ENCODE data around the gene CHAF1A. TPM values are rescaled to one million over a fixed set of nuclear protein-coding genes. Genes with fewer than 3 reads are reported as not detected.
A peak's percentile ranks its signal among the peaks of the same experiment; 100 is the strongest.

Gene CHAF1A
- total RNA-seq, 1 donor from 2014 or later = 13.0 TPM

DNA sequence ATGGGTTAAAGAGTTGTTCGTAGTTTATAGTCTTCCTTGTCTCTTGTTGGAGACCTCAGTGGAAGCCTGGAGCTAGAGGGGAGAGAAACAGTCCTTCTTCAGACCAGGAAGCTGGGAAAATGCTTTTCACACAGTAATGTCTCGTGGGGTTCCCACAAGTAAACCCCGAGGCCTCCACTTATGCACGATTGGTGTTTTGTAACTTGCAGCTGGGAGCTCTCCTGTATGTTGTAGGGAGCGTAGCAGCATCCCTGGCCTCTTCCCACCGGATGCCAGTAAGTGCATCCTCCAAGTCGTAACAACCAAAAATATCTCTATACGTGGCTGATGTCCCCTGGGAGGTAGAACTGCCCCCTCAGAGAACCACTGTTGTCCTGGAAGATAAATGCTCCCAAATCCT is 3.5 kb downstream of the CHAF1A start:
- DNase-seq (ENCODE audit: low spot score) = no peak

DNA sequence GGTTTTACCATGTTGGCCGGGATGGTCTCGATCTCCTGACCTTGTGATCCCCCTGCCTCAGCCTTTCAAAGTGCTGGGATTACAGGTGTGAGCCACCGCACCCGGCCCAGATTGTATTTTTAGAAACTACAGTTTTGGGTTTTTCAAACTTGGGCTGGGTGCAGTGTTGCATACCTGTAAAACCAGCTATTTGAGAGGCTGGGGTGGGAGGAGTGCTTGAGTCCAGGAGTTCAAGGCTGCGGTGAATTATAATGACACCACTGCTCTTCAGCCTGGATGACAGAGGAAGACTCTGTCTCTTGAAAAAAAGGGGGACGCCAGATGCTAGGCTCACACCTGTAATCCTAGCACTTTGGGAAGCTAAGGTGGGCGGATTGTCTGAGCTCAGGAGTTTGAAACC is 4.2 kb downstream of the CHAF1A start:
- no peak for DNase-seq (ENCODE audit: low spot score)

DNA sequence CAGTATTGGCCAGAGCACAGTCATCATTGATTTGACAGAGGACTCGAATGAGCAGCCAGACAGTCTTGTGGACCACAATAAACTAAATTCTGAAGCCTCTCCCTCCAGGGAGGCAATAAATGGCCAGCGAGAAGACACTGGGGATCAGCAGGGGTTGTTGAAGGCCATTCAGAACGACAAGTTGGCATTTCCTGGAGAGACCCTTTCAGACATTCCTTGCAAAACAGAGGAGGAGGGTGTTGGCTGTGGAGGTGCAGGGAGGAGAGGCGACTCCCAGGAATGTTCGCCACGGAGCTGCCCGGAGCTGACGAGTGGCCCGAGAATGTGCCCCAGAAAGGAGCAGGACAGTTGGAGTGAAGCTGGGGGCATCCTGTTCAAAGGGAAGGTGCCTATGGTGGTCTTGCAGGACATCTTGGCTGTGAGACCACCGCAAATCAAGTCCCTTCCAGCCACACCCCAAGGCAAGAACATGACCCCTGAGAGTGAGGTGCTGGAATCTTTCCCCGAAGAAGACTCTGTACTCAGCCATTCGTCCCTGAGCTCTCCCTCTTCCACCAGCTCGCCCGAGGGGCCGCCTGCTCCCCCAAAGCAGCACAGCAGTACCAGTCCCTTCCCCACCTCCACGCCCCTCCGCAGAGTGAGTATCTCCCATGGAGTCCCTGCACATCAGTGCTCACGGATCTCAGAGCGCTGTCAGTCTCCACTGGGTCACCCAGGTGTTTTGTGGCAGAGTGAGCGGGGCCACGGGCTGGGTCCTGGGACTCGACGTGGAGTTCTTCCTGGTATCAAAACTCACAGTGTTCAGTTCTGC is 6.9 kb downstream of the CHAF1A start:
- DNase-seq (ENCODE audit: low spot score) = no peak

DNA sequence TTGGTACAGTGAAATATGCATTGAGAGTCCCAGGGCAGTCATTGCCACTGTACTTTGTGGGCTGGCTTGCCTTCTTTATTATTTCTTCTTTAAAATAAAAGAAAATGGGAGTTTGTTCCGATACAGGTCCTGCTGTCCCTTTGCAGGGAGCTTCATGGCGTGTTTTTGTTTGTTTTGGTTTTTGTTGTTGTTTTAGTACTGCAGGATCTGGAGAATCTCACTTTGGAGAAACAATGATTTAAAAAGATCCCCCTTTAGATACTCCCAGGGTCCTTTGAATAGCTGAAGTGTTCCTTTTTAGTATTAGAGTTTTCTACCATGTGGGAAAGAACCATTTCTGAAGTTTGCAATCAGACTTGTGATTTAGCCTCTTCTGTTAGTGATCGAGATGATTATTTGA is 11.1 kb downstream of the CHAF1A start:
- DNase-seq (ENCODE audit: low spot score) = no peak

DNA sequence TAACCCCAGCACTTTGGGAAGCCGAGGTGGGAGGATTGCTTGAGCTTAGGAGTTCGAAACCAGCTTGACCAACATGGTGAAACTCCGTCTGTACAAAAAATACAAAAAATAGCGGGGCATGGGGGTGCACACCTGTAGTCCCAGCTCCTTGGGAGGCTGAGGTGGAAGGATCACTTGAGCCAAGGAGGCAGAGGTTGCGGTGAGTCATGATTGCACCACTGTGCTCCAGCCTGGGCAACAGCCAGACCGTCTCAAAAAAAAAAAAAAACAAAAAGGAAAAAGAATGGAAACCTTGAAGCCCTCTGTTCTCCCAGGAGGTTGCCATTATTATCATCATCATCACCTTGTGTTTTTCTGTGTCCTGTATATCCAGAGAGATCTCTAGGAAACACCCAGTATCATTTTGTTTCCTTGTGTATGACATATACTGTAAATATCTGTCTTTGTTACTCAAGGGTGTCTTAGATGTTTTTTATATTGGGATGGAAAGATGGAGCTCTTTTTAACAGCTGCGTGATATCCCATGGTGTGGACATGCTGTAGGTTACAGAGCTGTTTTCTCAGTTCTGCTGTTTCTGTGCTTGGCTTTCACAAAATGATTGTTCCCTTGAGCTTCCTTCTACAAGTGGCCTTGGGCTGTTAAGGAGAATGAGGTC is 11.8 kb downstream of the CHAF1A start:
- no peak for DNase-seq (ENCODE audit: low spot score)

DNA sequence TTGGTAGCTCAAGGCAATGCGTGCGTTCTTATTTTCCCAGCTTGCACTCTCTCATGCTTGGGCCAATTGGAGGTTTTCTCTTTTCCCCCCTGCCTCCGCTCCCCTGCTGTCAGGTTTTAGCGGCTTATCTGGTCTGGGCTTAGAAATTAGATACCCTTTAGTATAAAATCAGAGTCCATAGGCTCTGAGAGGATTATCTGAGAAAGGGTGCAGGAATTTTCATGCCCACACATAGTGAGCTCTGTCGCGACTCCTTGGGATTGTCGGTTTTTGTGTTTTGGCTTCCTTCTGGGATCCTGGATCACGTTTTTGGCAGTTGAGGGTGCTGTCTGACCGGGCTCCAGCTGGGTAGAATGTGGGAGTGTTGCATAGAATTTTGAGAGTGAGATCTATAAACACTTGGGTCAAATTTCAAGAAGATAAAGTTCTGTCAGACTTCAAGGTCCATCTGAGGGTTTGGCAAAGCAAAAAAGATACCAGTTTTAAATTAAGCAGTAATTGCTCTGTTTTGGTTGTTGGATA is 12.4 kb downstream of the CHAF1A start:
- peak; percentile 64 for DNase-seq (ENCODE audit: low spot score)

DNA sequence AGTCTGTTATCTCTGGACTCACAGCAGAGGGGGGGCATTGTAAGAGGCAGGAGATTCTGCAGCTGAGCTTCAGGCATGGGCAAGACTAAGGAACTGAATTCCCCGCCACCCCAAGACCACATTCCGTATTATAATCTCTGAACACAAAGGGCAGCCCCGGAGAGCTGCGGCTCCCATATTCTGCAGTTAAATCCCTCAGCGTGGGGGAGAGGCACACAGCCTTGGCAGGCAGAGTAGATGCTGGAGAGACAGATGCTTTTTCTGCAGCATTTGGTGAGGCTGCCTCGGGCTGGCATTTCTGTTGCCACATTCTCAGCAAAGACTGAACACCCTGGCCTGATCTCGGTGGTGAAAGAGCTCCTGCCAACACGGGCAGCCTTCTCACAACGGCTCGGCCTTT is 12.9 kb downstream of the CHAF1A start:
- DNase-seq (ENCODE audit: low spot score) = peak; percentile 67

DNA sequence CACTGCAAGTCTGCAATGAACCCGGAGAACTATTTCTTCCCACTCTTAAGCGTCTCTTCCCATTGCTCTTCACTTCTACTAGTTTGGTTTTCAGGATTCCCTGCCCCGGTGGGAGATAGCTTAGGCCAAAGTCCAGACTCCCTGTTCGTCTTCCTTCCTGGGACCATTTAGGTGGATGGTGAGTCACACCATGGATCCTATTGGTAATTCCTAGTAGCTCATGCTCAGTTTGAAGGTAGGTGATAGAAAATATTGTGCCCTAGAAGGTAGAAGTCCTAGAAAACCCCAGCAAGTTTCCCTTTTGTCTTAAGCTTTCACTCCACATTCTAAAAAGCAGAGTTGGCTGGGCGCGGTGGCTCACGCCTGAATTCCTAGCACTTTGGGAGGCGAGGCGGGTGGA is 13.8 kb downstream of the CHAF1A start:
- DNase-seq (ENCODE audit: low spot score) = no peak

DNA sequence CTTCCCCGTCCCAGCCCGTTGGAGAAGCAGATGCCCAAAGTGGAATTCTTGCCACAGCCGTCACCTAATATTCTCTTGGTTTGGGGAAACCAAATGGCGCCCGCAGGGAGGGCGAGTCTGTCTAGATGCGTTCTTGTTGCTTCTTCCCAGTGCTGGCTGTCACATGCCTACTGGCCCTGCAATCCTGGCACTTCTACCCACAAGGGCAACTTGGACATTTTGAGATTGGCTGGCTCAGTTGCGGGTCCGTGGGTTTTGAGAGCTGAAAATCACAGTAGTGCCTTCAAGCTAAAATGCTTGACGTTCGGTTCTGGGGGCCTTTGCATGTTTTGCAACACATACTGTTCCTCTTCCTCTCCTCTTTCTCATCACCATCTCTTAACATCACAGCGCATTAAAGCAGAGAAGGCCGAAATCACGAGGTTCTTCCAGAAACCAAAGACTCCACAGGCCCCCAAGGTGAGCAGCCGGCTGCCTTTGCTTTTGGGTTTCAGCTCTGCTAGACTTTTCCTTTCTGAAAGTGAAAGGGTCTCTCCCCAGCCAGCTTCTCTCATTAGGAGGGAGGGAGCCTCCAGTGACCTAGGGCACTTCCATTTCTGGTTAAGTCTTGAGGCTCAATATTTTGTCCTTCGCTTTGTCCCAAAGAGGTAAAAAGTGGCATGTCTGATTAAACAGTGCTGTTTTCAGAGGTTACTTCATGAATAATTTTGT is 21.1 kb downstream of the CHAF1A start:
- no peak for DNase-seq (ENCODE audit: low spot score)

DNA sequence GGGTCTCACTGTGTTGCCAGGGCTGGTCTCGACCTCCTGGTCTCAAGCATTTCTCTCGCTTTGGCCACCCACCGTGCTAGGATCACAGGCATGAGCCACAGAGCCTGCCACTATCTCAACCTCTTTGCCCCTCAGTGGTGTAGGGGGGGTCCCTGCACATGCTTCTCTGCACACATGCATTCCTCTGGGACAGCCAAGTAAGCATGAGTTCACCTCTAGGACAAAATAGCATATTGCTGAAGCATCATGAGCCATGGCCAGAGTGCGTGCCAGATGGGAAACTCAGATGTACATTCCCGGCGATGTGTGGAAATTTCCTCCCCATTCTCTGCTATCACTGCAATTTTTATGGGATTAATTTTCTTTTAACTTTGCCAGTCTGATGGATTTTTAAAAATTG is 23.1 kb downstream of the CHAF1A start:
- DNase-seq (ENCODE audit: low spot score) = no peak

DNA sequence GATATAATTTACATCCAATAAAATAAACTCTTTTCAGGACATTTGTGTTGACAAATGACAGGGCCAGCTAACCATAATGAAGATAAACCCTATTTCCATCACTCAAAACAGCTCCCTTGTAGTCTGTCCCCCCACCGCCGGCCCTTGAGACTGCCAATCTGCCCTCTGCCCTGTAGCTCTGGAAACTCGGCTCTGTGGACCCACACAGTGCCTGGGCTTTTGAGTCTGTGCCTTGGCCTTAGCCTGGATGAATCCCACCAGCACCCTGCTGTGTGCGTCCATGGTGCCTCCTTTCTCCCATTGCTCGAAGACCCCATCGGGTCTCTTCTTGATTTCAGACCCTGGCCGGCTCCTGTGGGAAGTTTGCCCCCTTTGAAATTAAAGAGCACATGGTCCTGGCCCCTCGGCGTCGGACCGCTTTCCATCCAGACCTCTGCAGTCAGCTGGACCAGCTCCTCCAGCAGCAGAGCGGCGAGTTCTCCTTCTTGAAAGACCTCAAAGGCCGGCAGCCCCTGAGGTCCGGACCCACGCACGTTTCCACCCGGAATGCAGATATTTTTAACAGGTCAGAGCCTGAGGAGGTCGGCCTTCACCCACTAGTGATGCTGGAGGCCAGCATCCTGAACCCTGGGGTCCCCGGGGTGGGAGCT is 26.0 kb downstream of the CHAF1A start:
- DNase-seq (ENCODE audit: low spot score) = no peak

DNA sequence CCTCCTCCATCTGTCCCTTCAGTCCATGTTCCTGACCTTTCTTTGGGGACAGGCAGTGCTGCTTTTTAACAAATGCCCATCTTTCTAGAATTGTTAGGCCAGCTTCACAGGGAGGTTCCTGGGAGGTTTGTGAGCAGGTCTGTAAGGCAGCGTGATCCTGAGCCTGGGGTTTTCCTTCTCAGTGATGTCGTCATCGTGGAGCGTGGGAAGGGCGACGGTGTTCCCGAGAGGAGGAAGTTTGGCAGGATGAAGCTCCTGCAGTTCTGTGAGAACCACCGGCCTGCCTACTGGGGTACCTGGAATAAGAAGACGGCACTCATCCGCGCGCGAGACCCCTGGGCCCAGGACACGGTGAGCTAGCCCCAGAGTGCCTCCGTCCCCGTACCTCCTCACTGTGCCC is 26.8 kb downstream of the CHAF1A start:
- no peak for DNase-seq (ENCODE audit: low spot score)

DNA sequence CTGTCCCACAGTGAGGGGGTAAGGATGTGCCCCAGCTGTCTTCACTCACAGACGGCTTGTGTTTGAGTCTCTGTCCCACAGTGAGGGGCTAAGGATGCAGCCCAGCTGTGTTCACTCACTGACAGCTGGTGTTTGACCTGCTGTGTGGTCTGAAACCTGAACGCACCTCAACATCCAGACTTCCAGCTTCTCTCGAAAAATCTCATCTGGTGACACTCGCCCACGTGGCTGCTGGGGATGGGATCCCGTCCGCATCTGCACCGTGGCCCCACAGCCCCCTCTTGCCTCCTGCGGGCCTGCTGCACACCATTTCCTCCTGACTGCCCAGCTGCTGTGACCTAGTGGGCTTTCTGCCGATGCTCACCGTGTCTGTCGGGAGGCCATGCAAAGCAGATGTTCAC is 27.3 kb downstream of the CHAF1A start:
- DNase-seq (ENCODE audit: low spot score) = no peak

DNA sequence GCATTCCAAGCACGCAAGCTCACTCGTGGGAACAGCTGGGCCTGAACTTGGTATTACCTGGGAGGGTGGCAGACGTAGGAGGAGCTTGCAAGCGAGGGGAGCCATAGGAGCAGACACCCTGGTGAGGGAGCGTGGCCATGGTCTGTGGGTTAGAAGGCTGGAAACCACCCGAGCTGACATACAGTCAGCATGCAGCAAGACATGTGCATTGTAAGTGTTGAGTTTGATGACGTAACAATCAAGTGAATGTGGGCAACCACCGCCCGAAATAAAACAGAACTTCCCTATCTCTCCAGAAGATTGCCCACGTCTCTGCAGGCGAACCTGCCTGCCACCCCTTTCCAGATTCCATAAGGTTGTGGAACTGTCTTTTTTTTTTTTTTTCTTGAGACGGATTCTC is 28.3 kb downstream of the CHAF1A start:
- no peak for DNase-seq (ENCODE audit: low spot score)

DNA sequence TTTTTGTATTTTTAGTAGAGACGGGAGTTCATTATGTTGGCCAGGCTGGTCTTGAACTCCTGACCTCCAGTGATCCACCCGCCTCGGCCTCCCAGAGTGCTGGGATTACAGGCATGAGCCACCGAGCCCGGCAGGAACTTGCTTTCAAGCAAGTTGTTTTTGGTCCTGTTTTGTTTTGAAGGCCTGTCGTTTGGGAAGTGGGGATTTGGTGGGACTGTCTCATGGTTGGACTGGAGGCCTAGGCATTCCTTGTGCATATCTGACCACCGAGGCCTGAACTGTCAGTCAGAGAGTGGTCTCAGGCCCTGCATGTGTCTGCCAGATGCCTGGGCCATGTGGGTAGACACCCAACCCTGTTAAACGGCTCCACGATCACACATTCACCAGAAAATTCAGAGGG is 28.9 kb downstream of the CHAF1A start:
- DNase-seq (ENCODE audit: low spot score) = no peak

DNA sequence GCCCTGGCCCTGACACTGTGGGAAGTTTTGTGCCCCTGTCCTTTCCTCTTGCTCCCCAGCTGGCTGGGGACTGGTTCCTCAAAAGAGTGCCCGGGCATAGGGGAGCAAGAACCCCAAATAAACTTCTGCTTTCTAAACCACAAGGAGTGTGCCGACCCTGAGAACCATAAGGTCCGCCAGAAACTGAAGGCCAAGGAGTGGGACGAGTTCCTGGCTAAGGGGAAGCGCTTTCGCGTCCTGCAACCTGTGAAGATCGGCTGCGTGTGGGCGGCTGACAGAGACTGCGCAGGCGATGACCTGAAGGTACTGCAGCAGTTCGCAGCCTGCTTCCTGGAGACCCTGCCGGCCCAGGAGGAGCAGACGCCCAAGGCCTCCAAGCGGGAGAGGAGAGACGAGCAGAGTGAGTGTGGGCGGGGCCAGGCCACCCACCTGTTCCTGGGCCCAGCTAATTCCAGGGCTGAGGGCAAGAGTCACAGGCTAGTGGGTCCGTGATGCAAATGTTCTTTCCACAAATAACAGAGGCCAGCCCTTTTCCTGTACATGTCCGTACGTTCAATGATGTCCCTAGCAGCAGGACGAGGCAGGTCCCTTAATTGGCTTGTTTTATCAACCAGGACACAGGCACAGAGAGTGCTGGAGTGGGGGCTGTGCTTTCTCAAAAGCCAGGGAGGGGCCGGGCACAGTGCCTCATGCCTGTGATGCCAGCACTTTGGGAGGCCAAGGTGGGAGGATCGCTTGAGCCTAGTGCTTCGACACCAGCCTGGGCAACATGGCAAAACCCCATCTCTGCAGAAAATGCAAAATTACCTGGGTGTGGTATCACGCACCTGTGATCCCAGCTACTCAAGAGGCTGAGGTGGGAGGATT is 29.6 kb downstream of the CHAF1A start:
- no peak for DNase-seq (ENCODE audit: low spot score)

DNA sequence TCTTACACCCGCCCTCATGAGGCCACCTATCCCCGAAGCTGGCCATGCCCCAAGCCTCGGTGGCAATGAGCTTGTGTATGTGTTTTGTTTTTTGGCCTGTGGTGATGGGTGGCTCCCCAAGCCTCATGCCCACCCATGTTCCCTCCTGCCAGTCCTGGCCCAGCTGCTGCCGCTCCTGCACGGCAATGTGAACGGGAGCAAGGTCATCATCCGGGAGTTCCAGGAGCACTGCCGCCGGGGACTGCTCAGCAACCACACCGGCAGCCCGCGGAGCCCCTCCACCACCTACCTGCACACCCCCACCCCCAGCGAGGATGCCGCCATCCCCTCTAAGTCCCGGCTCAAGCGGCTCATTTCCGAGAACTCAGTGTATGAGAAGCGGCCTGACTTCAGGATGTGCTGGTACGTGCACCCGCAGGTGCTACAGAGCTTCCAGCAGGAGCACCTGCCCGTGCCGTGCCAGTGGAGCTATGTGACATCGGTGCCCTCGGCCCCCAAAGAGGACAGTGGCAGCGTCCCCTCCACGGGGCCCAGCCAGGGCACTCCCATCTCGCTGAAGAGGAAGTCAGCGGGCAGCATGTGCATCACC is 30.6 kb downstream of the CHAF1A start:
- no peak for DNase-seq (ENCODE audit: low spot score)

DNA sequence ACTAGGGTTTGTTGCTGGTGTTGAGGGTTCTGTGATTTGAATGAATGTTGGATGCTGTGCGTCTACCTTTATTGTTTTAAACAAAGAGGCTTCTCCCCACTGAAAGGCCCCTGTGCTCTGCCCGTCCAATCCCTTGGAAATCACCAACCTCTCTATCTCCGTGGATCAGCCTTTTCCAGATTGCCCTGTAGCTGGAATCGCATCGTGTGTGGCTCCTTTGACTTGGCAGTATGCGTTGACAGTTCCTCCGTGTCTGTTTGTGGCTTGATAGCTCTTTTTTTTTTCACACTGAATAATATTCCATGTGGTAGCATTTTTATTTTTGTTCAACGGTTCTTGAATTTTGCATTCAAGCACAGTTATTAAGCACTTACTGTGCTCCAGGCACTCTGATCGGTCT is 32.0 kb downstream of the CHAF1A start:
- DNase-seq (ENCODE audit: low spot score) = no peak

DNA sequence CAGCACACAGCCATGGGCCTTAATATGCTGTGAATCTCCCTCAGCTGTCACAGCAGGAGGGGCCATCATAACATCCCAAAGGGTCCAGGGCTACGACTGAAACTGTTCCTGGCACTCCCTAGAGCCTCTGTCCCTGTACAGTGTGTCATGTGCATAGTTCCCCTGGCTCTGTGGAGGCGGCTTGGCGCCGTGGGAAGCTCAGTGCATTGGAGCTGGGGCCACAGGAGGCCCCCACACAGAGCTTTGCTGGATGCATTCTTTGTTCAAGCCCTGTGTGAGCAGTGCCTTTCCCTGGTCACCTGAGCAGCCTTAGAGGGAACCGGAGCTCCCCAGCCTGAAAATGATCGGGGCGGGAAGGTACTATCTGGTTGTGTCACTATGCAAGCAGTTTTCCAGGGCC is 33.8 kb downstream of the CHAF1A start:
- DNase-seq (ENCODE audit: low spot score) = no peak

DNA sequence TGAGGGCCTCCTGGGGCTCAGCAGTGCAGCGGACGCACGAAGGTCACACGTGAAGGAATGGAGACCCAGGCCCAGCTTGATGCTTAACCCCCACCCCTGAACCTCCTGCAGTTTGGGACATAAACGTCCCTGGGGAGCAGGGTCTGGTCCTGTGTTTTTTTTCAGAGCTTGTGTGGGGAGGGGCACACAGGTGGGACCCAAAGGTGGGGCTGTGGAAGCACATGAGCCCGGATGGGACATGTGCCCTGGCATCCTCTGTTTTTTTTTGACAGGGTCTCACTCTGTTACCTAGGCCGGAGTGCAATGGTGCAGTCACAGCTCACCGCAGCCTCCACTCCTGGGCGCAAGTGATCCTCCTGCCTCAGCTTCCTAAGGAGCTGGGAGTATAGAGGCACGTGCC is 34.7 kb downstream of the CHAF1A start:
- DNase-seq (ENCODE audit: low spot score) = no peak

DNA sequence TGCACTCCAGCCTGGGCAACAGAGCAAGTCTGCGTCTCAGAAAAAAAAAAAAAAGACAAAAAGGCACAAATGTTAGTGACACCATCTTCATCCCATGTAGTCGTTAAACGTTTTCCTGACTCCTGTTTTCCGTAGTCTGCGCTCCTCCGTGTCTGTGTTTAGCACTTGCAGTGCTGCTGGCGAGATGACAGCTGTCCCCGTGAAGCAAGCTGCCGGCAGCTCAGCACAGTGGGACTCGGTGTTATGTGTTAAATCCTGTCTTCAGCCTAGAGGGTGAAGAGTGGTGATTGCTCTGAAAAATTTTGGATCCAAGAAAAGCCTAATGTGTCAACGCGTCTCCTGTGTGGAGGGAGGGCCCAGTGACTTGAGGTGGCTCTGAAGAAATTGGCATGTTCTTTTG is 36.8 kb downstream of the CHAF1A start:
- DNase-seq (ENCODE audit: low spot score) = no peak
